ENCODE results near the gene NOPCHAP1. TPM values are rescaled to one million over a fixed set of nuclear protein-coding genes. Genes with fewer than 3 reads are reported as not detected.
"Not testable (repeated sequence)": the region's sequence is repeated elsewhere in the genome, so short reads cannot be mapped to it uniquely, and the experiment has no call there.

NOPCHAP1 gene
- total RNA-seq, 4 donors from 2014 or later = 8.6 to 29.4 (median 14.5) TPM

DNA sequence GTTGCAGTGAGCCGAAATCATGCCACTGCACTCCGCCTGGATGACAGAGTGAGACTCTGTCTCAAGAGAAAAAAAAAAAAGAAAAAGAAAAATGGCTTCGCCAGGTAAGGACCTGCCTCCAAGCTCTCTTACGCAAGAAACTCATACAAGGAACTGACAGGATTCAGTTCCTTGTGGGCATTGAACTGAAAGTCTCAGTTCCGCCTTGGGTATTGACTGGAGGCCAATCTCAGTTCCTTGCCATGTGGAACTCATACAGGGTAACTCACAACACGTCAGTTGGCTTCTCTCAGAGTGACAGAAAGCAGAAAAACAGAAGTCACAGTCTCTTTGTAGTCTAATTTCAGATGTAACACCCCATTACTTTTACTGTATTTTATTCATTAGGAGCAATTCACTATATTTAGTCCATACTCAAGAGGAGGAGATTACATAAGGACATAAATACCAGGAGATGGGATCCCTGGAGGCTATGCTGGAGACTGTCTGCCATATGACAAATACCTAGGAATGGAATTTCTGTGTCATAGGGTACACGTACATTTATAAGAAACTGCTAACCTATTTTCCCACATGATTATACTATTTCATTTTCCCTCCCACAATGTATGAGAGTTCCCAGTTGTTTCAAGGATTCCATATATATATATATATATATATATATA is 11.4 kb upstream of the NOPCHAP1 start:
- no peak overlapping the region for H3K4me3 ChIP-seq
- H3K9me3 ChIP-seq = no peaks in the 10 kb centered on the region
- no peak for TF ChIP-seq POLR2A (IDR thresholded peaks at IDR 0.05)
- TF ChIP-seq, protein P1, sequence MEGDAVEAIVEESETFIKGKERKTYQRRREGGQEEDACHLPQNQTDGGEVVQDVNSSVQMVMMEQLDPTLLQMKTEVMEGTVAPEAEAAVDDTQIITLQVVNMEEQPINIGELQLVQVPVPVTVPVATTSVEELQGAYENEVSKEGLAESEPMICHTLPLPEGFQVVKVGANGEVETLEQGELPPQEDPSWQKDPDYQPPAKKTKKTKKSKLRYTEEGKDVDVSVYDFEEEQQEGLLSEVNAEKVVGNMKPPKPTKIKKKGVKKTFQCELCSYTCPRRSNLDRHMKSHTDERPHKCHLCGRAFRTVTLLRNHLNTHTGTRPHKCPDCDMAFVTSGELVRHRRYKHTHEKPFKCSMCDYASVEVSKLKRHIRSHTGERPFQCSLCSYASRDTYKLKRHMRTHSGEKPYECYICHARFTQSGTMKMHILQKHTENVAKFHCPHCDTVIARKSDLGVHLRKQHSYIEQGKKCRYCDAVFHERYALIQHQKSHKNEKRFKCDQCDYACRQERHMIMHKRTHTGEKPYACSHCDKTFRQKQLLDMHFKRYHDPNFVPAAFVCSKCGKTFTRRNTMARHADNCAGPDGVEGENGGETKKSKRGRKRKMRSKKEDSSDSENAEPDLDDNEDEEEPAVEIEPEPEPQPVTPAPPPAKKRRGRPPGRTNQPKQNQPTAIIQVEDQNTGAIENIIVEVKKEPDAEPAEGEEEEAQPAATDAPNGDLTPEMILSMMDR (IDR thresholded peaks at IDR 0.05) = no peak
- no peaks in the 10 kb centered on the region for H3K4me1 ChIP-seq
- intact Hi-C loops (cut with DNase I; ENCODE audit: low total_unique reads) = no loop called here
- no peaks in the 10 kb centered on the region for H3K36me3 ChIP-seq
- H3K27me3 ChIP-seq = no peaks in the 10 kb centered on the region
- DNase-seq = no peak
- H3K27ac ChIP-seq = no peak overlapping the region

DNA sequence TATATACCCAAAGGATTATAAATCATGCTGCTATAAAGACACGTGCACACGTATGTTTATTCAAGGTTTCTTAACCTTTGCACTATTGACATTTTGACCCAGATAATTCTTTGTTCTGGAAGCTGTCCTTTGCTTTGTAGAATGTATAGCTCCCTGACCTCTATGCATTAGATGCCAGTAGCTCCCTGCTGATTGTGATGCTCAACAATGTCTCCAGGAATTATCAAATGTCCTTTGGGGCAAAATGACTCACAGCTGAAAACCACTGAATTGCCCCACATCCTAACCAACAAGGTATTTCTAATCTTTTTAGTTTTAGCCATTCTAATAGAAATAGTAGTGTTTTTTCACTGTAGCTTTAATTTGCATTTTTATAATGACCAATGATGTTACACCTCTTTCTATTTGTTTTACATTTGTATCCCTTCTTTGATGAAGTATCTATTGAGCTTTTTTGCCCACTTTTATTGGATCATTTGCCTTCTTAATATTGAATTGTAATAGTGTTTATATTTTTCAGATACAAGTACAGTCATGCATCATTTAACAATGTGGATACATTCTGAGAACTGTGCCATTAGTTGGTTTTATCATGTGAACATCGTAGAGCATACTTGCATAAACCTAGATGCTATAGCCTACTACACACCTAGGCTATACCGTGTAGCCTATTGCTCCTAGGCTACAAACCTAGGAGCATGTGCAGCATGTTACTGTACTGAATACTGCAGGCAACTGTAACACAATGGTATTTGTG is 10.4 kb upstream of the NOPCHAP1 start:
- Histone ChIP-seq H3K27ac (no peak overlapping the region), H3K36me3 (no peaks in the 10 kb centered on the region), H3K4me3 (no peak overlapping the region), H3K4me1 (no peaks in the 10 kb centered on the region), H3K9me3 (no peaks in the 10 kb centered on the region), H3K27me3 (no peaks in the 10 kb centered on the region)
- intact Hi-C loops (cut with DNase I; ENCODE audit: low total_unique reads) = no loop called here
- TF ChIP-seq, protein P1 (IDR thresholded peaks at IDR 0.05) = no peak
- no peak for TF ChIP-seq POLR2A (IDR thresholded peaks at IDR 0.05)
- DNase-seq = no peak

DNA sequence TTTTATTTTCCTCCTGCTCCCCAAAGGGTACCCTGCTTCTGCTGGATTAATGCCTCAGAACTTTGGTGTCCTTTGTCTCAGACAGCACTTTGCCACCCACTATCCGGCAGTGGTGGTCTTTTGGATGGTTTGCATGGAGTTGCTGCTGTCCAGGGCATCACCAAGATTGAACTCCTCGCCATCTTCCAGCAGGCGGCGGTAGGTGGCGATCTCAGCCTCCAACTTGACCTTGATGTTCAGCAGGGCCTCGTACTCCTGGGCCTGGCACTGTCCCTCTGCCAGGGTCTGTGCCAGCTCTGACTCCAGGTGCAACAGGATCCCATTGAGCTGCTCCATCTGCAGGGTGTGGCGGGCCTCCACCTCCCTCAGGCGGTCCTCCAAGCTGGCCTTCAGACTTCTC is 9.4 kb upstream of the NOPCHAP1 start:
- no peaks in the 10 kb centered on the region for H3K36me3 ChIP-seq
- intact Hi-C loops (cut with DNase I; ENCODE audit: low total_unique reads) = no loop called here
- TF ChIP-seq, protein P1 (IDR thresholded peaks at IDR 0.05) = no peak
- TF ChIP-seq POLR2A (IDR thresholded peaks at IDR 0.05) = no peak

DNA sequence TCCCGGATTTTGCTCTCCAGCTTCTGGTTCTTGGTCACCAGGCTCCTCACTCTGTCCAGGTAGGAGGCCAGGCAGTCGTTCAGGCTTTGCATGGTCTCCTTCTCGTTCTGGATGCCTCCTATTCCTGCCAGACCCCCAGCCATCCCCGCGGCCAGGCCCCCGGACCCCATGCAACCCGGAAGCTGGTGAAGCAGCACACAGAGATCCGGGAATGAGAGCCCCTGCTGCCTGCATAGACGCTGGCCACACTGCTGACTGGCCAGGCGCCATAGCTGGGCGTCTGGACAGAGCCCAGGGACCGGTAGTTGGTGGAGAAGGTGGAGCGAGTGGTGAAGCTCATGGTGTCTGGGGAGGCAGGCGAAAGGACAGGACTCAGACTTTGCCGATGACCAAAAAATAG is 8.4 kb upstream of the NOPCHAP1 start:
- H3K4me1 ChIP-seq = not testable (repeated sequence)

More for the DNA sequence above, 9.4 kb upstream of the NOPCHAP1 start:
- no peak for DNase-seq
- Histone ChIP-seq H3K27me3 (no peaks in the 10 kb centered on the region), H3K4me3 (no peak overlapping the region), H3K27ac (no peak overlapping the region), H3K9me3 (no peaks in the 10 kb centered on the region), H3K4me1 (no peaks in the 10 kb centered on the region)

DNA sequence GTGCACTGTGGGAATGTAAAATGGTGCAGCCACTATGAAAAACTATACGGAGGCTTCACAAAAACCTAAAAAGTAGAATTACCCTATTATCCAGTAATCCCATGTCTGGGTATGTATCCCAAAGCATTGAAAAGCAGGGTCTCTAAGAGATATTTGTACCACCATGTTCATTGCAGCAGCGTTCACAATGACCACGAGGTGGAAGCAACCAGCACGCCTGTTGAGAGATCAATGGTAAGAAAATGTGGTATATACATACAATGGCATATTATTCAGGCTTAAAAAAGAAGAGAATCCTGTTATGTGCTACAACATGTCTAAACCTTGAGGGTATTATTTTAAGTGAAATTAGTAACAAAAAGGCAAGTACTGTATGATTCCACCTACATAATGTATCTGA is 910 bp upstream of the NOPCHAP1 start:
- Histone ChIP-seq H3K9me3 (no peaks in the 10 kb centered on the region), H3K4me3 (no peak overlapping the region), H3K27ac (no peak overlapping the region), H3K27me3 (no peaks in the 10 kb centered on the region), H3K36me3 (no peaks in the 10 kb centered on the region), H3K4me1 (no peaks in the 10 kb centered on the region)
- intact Hi-C loops (cut with DNase I; ENCODE audit: low total_unique reads) = no loop called here
- TF ChIP-seq POLR2A (IDR thresholded peaks at IDR 0.05) = no peak
- TF ChIP-seq, protein P1 (IDR thresholded peaks at IDR 0.05) = no peak
- no peak for DNase-seq

More for the DNA sequence above, 8.4 kb upstream of the NOPCHAP1 start:
- H3K27ac ChIP-seq; H3K4me3 ChIP-seq; intact Hi-C loops (cut with DNase I; ENCODE audit: low total_unique reads); H3K27me3 ChIP-seq; H3K36me3 ChIP-seq; DNase-seq; H3K9me3 ChIP-seq: not testable (repeated sequence)
